Measurements from ENCODE around the gene GNB5. TPM values are rescaled to one million over a fixed set of nuclear protein-coding genes. Genes with fewer than 3 reads are reported as not detected.

The GNB5 gene
- total RNA-seq, 1 experiment from 2014 or later = 29.8 TPM

GRCh38 chr15:52076889-52077781, 114.1 kb downstream of the GNB5 start:
- no peak overlapping the region for H4K5ac ChIP-seq (ENCODE audit: insufficient read length, low read depth, low read length)
- no peak for TF ChIP-seq CTCF (conservative IDR thresholded peaks at IDR 0.05)
- no peak overlapping the region for H2BK12ac ChIP-seq (ENCODE audit: insufficient read length, low read depth, low read length)
- no peak overlapping the region for H2BK5ac ChIP-seq (ENCODE audit: insufficient read length, low read length)
- no peak overlapping the region for H3K18ac ChIP-seq (ENCODE audit: insufficient read length, low read depth, low read length)
- Mint-ChIP-seq H3K4me1 (peaks cover 8 to 14% of the 10 kb centered on the region in 2 experiments; a peak in 3 of 4 replicates), H3K27me3 (ENCODE audit: low read depth) (no peaks in the 10 kb centered on the region), H3K9me3 (no peaks in the 10 kb centered on the region; a peak in 1 of 5 replicates), H3K4me3 (no peak overlapping the region), H3K27ac (no peak overlapping the region; a peak in 3 of 7 replicates), H3K36me3 (ENCODE audit: insufficient read depth in 1 of 3, low read depth in 3 of 3) (peaks cover 0 to 1% (median 0%) of the 10 kb centered on the region in 3 experiments; a peak in 1 of 7 replicates)
- no peak overlapping the region for H2AK5ac ChIP-seq (ENCODE audit: insufficient read length, low read length)
- no peak overlapping the region for H3K14ac ChIP-seq (ENCODE audit: insufficient read depth, low read length)
- no peak overlapping the region for H3K4ac ChIP-seq (ENCODE audit: low read depth, low read length)
- no peak overlapping the region for H2BK20ac ChIP-seq (ENCODE audit: low read depth, low read length, poor library complexity, severe bottlenecking)
- H3K9ac ChIP-seq (ENCODE audit: extremely low read depth, insufficient read length, low read length) = no peak overlapping the region
- WGBS (ENCODE audit: extremely low coverage, insufficient read length, low lambda C conversion rate) = no CpG with 5 or more reads among the region's 11 CpGs
- no peak overlapping the region for H2BK15ac ChIP-seq (ENCODE audit: low read depth, low read length)
- no peak overlapping the region for H4K91ac ChIP-seq (ENCODE audit: insufficient read length, low read depth, low read length)
- no peaks in the 10 kb centered on the region for H3K23me2 ChIP-seq (ENCODE audit: insufficient read length, low read depth, low read length, poor library complexity, severe bottlenecking)
- H3K4me1 ChIP-seq (ENCODE audit: insufficient read depth, low read length) = no peaks in the 10 kb centered on the region
- no peaks in the 10 kb centered on the region for H3K79me1 ChIP-seq (ENCODE audit: insufficient read depth, low read depth, low read length, poor library complexity, severe bottlenecking)
- H2AFZ ChIP-seq (ENCODE audit: low read length) = no peak overlapping the region
- no peaks in the 10 kb centered on the region for H3K27me3 ChIP-seq (ENCODE audit: insufficient read depth, low read length)
- H3K27ac ChIP-seq (ENCODE audit: insufficient read length, low read depth, low read length) = no peak overlapping the region
- no peak overlapping the region for H4K8ac ChIP-seq (replicated peaks; ENCODE audit: insufficient read length, low read depth, low read length)
- no peaks in the 10 kb centered on the region for H4K20me1 ChIP-seq (ENCODE audit: control insufficient read depth, insufficient read depth, insufficient read length)
- no peak overlapping the region for H3K23ac ChIP-seq (ENCODE audit: insufficient read length, low read depth, low read length)
- H3T11ph ChIP-seq (ENCODE audit: low read length) = no peak overlapping the region
- H3K56ac ChIP-seq (ENCODE audit: insufficient read length, low read depth, low read length) = no peak overlapping the region
- H3K9me3 ChIP-seq (ENCODE audit: control insufficient read depth, low read depth, low read length) = no peaks in the 10 kb centered on the region
- H3K79me2 ChIP-seq (ENCODE audit: insufficient read depth, low read length) = no peaks in the 10 kb centered on the region
- H2BK120ac ChIP-seq (ENCODE audit: low read depth, low read length, poor library complexity, severe bottlenecking) = no peak overlapping the region
- no peak overlapping the region for H3K4me2 ChIP-seq (ENCODE audit: insufficient read depth, insufficient read length, low read length)
- DNase-seq = no peak

Measured in H9 (cell line).